Limb (tissue), 2 donors: ENCODE data around the gene ZMIZ1.

Experiments
- DNase-seq, 2 donors: peaks; one replicate each; pipeline ENCODE4 v3.0.0-alpha.2; 2016; ENCODE audit errors: extremely low spot score in 2 of 2

Gene ZMIZ1

GRCh38 chr10:79260811-79261740 lies 192.3 kb downstream of the ZMIZ1 start:
- peak in 1 of 2 donors; percentile 61 for DNase-seq

- DNase-seq = no peak
Measured at GRCh38 chr10:79262131-79262530, 193.4 kb downstream of the ZMIZ1 start.

GRCh38 chr10:79262959-79263746 lies 194.4 kb downstream of the ZMIZ1 start:
- no peak for DNase-seq

- no peak for DNase-seq
Measured at GRCh38 chr10:79263939-79264338, 195.2 kb downstream of the ZMIZ1 start.

GRCh38 chr10:79264942-79265341 lies 196.2 kb downstream of the ZMIZ1 start:
- no peak for DNase-seq

GRCh38 chr10:79266084-79266483 lies 197.3 kb downstream of the ZMIZ1 start:
- no peak for DNase-seq

- no peak for DNase-seq
Measured at GRCh38 chr10:79266543-79267312, 198.0 kb downstream of the ZMIZ1 start.

- no peak for DNase-seq
Measured at GRCh38 chr10:79267499-79267898, 198.7 kb downstream of the ZMIZ1 start.

GRCh38 chr10:79268161-79268601 lies 199.4 kb downstream of the ZMIZ1 start:
- no peak for DNase-seq

- no peak for DNase-seq
Measured at GRCh38 chr10:79268742-79269141, 200.0 kb downstream of the ZMIZ1 start.

- no peak for DNase-seq
Measured at GRCh38 chr10:79269443-79269842, 200.7 kb downstream of the ZMIZ1 start.

GRCh38 chr10:79269969-79270368 lies 201.2 kb downstream of the ZMIZ1 start:
- no peak for DNase-seq

- peak in 1 of 2 donors; percentile 2 for DNase-seq
Measured at GRCh38 chr10:79270466-79271246, 201.9 kb downstream of the ZMIZ1 start.

- DNase-seq = no peak
Measured at GRCh38 chr10:79272353-79272752, 203.6 kb downstream of the ZMIZ1 start.

- DNase-seq = peak; percentile 1 to 55
Measured at GRCh38 chr10:79273604-79274003, 204.8 kb downstream of the ZMIZ1 start.

GRCh38 chr10:79274279-79275104 lies 205.7 kb downstream of the ZMIZ1 start:
- peak; percentile 66 to 81 for DNase-seq

GRCh38 chr10:79275105-79275430 lies 206.3 kb downstream of the ZMIZ1 start:
- DNase-seq = no peak

GRCh38 chr10:79275431-79275851 lies 206.7 kb downstream of the ZMIZ1 start:
- no peak for DNase-seq

- DNase-seq = no peak
Measured at GRCh38 chr10:79277579-79278269, 209.0 kb downstream of the ZMIZ1 start.
